GM12864 (cell line): Measurements from ENCODE around the gene USH2A.
A peak's percentile ranks its signal among the peaks of the same experiment; 100 is the strongest.

Experiments
- DNase-seq: peaks from one replicate; pipeline ENCODE4 v3.0.0-alpha.2; 2011; ENCODE audit warnings: low read depth
- H3K4me3 ChIP-seq: 2 replicates; pipeline ENCODE4 v1.5.1; 2011; ENCODE audit warnings: mild to moderate bottlenecking, low read depth, low read length, control low read depth
- TF ChIP-seq, protein P1 (sequence below): IDR thresholded peaks from 2 replicates; pipeline ENCODE4 v1.5.1; 2011; ENCODE audit warnings: low read depth, mild to moderate bottlenecking, moderate library complexity, low read length, control low read depth, inconsistent platforms; ENCODE audit errors: missing control alignments

USH2A gene

DNA sequence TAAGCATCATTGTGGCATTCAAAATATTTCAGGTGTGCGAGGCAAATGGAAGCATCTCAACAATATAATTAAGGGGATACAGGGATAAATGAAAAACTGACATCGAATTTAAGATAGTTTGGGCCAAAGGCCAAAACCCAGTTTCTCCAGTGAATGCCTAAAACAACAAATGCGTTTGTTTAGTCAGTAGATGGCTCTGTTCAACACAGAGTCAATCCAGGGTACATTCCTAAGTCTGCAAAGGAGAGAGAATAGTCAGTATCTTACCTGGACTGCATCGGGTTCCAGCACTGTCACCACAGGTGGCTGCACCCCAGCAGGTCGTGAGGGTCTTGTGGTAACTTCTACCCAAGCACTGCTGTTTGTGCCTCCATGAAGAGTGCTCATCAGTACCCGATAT is 535.1 kb downstream of the USH2A start:
- no peak for DNase-seq
- TF ChIP-seq, protein P1, sequence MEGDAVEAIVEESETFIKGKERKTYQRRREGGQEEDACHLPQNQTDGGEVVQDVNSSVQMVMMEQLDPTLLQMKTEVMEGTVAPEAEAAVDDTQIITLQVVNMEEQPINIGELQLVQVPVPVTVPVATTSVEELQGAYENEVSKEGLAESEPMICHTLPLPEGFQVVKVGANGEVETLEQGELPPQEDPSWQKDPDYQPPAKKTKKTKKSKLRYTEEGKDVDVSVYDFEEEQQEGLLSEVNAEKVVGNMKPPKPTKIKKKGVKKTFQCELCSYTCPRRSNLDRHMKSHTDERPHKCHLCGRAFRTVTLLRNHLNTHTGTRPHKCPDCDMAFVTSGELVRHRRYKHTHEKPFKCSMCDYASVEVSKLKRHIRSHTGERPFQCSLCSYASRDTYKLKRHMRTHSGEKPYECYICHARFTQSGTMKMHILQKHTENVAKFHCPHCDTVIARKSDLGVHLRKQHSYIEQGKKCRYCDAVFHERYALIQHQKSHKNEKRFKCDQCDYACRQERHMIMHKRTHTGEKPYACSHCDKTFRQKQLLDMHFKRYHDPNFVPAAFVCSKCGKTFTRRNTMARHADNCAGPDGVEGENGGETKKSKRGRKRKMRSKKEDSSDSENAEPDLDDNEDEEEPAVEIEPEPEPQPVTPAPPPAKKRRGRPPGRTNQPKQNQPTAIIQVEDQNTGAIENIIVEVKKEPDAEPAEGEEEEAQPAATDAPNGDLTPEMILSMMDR: no peak
- no peak overlapping the region for H3K4me3 ChIP-seq

DNA sequence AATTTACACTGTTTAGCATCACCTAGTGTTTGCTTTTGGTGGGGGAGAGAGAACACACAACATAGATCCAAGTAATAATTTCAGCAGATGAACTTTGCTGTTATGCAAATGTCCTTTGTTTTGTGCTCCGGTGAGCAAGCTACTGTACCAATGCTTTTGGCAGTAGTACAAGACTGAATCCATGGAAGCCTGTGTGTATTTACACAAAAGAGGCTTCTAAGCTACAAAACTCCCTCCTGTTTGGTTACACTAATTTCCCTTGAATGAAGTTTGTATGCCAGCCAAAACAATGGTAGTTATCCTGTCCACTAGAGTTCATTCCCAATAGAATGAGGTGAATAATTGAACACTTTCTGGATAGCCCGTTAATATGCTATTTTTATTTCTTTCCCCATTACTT is 535.6 kb downstream of the USH2A start:
- no peak for DNase-seq
- TF ChIP-seq, protein P1: no peak
- no peak overlapping the region for H3K4me3 ChIP-seq

DNA sequence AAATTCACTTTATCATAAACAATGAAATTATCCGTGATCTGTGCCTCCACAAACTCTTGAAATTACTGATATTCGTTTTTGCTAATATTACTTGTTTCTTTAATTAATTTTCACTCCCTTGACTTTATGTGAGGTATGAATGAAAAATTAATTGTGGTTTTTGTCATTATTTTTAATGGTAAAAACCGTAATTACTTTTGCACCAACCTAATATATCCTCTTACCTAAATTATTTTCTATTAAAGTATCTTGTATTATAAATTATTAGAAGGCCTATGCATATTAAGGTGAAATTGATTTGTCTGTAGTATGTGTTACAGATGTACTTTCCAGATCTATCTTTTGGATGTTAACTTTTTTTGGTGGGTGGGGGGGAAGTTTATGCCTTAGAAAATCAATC is 540.2 kb downstream of the USH2A start:
- no peak for DNase-seq
- TF ChIP-seq, protein P1: no peak
- H3K4me3 ChIP-seq: no peak overlapping the region

DNA sequence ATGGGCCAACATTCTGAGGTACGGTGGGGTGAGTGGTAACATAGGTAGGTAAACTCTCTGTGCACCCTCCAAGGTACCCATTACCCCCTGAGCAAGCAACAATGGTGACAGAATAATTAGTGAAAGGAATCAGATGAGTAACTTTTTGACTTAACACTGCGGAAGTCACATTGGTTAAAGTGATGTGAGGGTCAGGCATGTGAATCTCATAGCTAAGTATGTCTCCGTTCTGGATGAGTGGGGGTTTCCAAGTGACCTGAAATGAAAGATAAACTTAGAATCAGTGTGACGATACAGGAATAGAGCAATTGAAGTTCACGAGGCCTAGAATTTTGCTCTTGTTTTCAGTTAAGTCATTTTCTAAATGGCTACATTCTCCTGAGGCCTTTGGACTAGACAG is 544.4 kb downstream of the USH2A start:
- peak; percentile 13 for DNase-seq
- TF ChIP-seq, protein P1: no peak
- no peak overlapping the region for H3K4me3 ChIP-seq

DNA sequence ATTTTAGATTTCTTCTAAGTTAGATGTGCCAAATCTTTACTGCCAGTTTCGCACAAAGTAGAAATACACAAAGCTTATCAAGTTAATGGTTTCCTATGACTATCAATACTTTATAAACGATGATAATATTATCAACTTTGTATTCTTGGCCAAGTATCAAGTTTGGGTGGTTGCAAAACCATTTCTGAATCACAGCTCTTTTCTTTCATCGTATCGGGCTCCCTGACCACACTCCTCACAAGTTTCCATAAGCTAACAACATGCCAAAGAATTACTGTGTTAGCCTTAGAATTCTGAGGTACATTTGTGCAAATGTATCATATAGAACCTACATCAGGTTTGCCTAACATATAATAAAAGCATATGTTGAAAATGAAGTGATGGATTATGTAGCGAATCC is 545.1 kb downstream of the USH2A start:
- no peak for DNase-seq
- TF ChIP-seq, protein P1: no peak
- H3K4me3 ChIP-seq: no peak overlapping the region

DNA sequence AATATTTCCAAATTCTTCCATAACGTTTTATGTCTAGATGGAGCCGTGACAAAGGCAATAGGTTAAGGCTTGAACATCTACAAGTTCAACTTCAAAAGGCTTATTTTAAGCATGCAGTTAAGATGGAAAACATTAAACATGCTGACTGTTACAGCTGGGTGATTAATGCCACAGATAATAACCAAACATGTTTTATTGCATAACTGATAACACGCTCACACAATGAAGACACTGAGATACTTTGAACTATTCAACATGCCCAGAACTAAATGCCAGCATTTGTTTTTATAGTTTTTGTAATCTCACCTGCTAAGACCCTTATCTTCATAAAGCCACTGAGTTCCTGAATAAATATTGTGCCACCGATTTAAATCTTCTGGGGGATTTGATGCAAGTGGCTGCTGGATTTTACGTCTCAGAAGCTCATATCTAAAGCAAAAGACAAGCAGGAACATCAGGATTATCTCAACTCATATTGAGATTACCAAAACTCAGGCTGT is 545.7 kb downstream of the USH2A start:
- no peak for DNase-seq
- no peak overlapping the region for H3K4me3 ChIP-seq
- TF ChIP-seq, protein P1: no peak

DNA sequence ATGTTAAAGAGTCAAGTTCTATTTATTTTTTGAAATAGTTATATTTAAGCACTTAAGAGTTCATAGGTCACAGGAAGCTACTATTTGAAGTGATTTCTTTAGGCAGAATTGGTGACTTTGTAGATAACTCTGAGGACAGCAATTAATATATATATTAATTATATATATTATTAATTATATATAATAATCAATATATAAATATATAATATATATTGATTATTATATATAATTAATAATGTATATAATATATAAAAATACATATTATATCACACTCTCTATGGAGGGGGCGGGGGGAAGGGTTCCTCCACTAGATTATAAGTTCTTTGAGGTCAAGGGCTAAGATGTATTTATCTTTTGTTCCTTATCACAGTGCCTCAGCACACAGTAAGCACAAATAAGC is 547.5 kb downstream of the USH2A start:
- TF ChIP-seq, protein P1: no peak
- no peak overlapping the region for H3K4me3 ChIP-seq
- DNase-seq: no peak
